ENCODE data around the gene FKBP8.

DNA sequence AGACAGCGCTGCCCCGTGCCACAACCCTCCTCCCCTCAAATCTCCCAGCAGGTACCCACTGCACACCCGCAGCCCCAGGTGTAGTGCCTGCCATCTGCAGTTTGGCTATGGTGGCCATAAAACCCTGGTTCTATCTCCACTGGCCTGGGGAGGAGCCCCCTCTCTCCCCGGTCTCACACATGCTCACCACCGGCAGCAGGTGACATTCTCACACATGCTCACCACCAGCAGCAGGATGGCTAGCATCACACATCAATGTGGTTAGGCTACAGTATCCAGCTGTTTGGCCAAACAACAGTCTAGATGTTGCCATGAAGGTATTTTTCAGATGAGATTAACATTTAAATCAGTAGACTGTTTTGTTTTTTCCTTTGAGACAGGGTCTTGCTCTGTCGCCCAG, 52.6 kb downstream of the FKBP8 start:
- TF ChIP-seq, protein P1, sequence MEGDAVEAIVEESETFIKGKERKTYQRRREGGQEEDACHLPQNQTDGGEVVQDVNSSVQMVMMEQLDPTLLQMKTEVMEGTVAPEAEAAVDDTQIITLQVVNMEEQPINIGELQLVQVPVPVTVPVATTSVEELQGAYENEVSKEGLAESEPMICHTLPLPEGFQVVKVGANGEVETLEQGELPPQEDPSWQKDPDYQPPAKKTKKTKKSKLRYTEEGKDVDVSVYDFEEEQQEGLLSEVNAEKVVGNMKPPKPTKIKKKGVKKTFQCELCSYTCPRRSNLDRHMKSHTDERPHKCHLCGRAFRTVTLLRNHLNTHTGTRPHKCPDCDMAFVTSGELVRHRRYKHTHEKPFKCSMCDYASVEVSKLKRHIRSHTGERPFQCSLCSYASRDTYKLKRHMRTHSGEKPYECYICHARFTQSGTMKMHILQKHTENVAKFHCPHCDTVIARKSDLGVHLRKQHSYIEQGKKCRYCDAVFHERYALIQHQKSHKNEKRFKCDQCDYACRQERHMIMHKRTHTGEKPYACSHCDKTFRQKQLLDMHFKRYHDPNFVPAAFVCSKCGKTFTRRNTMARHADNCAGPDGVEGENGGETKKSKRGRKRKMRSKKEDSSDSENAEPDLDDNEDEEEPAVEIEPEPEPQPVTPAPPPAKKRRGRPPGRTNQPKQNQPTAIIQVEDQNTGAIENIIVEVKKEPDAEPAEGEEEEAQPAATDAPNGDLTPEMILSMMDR (IDR thresholded peaks at IDR 0.05; ENCODE audit: low read depth, low read length) = no peak
- no peak for TF ChIP-seq EZH2phosphoT487 (IDR thresholded peaks at IDR 0.05; ENCODE audit: low read depth)
